PC-3 (cell line): ENCODE results near the gene PRKG2.

ENCODE experiments used
- CTCF ChIP-seq: fragments of 300-600 bp; sonication (generic); conservative IDR thresholded peaks from 2 replicates; pipeline ENCODE4 v1.5.1; 2017; ENCODE audit warnings: antibody characterized with exemption, low read depth, mild to moderate bottlenecking, low read length
- EZH2 ChIP-seq: fragments of 300-600 bp; sonication (generic); IDR thresholded peaks from one replicate; pipeline ENCODE4 v1.6.1; 2017; ENCODE audit warnings: antibody characterized with exemption, mild to moderate bottlenecking, low read length; ENCODE audit not compliant: unreplicated experiment

- TF ChIP-seq CTCF (no peak), EZH2 (no peak)
Observed at GRCh38 chr4:81118086-81118485, 96.9 kb downstream of the PRKG2 start.
